Skin of body (tissue), 2 donors: Measurements from ENCODE around the gene GNB1L. TPM values are rescaled to one million over a fixed set of nuclear protein-coding genes. Genes with fewer than 3 reads are reported as not detected.

Experiments
- DNase-seq: peaks from one replicate; lab custom pipeline; 2025; lab: John Stamatoyannopoulos, UW
- total RNA-seq: library from RNA; depleted of rRNA; stranded (reverse); fragments of >200 nt; gene quantifications from one replicate; pipeline ENCODE4 v1.2.3, GENCODE V29; 2014

The GNB1L gene
- total RNA-seq, 1 donor from 2014 or later: 2.1 TPM

DNA sequence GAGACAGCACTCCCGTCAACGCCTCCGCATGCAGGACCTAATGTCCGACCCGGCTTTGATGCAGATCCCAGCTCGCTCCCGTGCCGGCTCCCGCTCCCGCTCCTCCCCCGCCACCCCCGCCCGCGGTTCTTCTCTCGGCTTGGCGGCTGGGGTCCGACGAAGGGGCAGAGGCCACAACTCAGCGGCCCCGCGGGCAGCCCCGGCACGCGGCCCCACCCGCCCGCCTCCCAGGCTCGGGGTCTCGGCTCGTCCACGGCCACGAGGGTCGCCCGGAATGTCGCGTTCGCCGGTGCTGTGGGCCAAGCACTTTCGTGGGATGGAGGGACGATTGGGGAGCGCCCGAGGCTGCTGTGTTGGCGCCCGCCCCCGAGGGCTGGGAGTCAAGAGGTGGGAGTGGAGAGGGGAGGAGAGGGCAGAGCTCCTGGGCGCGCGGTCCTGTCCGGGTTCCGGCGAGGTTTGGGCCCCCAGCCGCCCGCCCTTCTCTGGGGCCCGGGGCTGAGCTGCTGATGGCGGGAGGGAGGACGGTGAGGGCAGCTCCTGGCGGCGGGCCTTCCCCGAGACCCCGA is 99.4 kb downstream of the GNB1L start:
- DNase-seq: no peak

DNA sequence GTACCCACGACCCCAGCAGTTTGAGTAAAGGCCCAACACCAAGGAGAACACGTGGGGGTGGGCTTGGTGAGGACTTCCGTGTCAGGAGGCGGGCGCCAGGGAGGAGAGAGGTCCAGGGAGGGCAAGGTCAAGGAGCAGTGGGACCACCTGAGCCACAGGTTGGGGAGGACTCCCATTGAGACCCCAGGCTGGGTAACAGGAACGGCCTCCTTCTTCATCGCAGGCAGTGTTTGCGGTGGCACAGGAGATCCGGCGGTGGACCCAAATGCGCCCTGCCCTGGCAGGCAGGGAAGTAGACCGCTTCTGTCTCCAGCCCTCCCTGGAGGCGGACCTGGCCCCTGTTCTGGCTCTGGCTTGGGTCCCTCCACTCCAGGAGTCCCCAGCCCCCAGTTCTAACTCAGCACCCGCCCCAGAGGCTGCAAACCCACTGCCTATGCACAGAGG is 100.0 kb downstream of the GNB1L start:
- DNase-seq: no peak

GRCh38 chr22:19753996-19754700 is 100.5 kb downstream of the GNB1L start:
- no peak for DNase-seq

DNA sequence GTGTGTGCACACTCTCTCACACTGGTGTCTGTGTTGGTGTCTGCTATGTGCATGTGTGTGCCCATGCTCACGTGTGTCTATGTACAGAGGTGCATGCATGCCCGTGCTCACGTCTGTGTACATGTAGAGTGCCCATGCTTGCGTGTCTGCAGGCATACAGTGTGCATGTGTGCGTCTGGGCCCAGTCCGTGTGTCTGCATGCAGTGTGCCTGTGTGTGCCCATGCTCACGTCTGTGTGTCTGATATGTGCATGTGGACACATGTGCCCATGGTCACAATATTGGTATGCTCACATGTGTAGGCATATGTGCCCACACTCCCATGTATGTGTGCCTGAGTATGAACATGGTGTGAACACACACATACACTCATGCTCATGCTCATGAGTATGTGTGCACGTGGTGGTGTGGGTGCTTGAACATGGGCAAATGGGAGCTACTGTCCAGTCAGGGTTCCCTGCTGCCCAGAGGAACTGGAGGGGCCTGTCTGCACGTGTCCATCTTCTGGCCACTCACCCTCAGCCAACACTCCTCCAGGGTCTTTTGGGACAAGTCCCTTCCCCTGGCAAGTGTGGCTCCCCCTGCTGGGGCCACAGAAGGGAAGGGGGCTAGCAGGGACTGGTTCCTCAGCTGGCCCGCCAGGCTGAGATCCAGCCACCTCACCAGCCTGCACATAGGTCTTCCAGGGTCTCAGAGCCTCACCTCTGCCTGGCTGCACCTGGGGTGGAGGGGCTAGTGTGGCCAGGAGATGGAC is 101.4 kb downstream of the GNB1L start:
- no peak for DNase-seq

DNA sequence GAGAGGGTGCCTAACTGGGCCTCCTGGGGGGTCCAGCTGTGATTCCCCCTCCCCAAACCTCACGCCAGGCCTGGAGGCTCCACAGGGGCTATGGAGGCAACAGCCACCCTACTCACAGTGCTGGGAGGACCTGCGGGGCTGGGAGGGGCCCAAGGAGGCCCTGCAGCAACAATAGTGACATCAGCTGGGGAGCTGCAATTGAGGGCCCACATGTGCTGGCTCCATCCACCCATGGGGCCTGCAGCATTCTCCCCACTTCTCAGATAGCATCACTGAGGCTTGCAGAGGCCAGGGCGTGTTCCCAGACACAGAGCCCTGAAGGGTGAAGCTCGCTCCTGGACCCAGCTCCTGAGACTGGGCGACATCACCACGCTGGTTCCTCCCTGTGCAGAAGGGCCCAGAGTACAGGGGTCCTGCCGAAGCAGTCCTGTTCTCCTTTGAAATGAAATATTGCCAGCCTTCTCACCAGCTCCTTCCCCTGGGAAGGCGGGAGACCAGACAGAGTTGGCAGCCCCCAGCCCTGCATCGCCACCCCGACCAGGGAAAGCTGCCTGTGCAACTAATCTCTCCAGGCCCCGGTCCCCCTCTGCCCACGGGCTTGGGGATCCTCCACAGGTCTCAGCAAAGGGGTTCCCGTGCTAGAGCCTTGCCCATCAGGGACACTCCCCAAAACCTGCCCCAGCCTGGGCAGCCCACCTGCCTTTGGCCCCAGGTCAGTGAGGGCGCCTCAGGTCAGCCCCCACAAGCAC is 103.0 kb downstream of the GNB1L start:
- no peak for DNase-seq

- DNase-seq: no peak
Measured at GRCh38 chr22:19750507-19751490, 103.9 kb downstream of the GNB1L start.

- DNase-seq: no peak
Measured at GRCh38 chr22:19749876-19750275, 104.8 kb downstream of the GNB1L start.

DNA sequence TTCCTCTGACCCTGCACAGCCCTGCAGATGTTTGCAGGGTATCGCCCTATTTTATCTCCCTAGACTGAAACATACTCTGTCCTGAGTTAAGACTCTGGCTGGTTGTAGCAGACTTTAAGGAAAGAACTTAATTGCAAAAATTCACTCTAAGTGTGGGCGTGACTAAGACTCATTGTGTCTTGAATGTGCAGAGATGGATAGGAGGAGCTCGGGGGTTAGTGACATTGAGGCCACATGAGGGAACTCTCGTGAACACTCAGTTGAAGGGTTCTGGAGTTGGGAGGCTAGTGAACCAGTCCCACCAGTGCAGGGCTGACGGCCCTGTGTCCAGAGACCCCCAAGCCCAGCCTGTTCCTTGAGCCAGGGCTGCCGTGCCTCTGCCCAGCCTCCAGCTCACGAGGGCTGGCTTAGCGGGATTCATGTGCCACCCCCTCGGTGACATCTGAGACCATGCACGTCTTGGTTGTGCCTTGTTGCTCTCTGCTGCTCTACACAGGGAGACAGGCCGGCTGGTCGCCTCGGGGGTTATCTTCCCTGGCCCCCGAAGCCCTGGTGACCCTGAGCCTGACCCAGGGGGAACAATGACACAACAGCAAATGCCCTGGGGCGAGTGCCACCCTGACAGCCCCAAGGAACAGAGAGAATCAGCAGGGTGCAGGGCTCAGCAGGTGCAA is 105.5 kb downstream of the GNB1L start:
- no peak for DNase-seq

GRCh38 chr22:19748139-19748538 is 106.5 kb downstream of the GNB1L start:
- DNase-seq: no peak

DNA sequence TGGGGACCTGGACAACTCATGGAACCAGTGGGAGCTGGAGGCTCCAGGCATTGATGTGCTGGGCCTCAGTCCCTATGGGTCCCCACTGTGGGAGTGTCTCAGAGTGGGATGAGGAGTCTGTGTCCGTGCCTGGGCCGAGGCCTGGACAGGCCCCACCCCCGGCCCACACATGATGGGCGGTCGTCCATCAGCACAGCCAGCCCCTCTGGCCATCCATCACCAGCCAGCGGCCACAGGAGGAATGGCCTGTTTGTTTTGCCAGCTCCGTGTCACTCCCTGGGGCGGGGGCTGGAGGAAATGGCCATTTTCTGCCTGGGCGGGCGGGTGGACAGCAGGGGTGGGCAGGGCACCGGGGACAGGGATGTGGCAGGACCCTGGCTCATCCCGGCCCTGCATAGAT is 107.1 kb downstream of the GNB1L start:
- no peak for DNase-seq

- no peak for DNase-seq
Measured at GRCh38 chr22:19746726-19747125, 107.9 kb downstream of the GNB1L start.

GRCh38 chr22:19745155-19746101 is 109.2 kb downstream of the GNB1L start:
- DNase-seq: no peak

GRCh38 chr22:19744350-19745006 is 110.2 kb downstream of the GNB1L start:
- no peak for DNase-seq

DNA sequence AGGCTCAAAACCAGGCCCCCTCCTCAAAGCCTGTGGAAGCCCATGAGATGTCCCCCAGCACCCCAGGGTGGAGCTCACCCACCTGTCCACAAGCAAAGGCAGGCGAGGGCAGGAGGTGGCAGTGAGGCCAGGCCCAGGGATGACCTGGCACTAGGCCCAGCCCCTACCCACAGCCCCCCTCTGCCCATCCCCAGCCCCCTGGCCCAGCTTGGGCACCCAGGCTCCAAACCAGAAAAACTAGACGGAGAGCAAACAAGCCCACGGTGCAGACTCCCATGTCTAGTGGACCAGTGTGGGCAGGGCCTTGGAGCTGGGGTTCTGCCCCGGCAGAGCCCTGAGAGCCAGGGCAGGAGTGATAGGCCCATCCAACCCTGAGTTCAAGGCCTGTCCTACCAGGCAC is 111.0 kb downstream of the GNB1L start:
- no peak for DNase-seq

GRCh38 chr22:19743081-19743480 is 111.6 kb downstream of the GNB1L start:
- no peak for DNase-seq

DNA sequence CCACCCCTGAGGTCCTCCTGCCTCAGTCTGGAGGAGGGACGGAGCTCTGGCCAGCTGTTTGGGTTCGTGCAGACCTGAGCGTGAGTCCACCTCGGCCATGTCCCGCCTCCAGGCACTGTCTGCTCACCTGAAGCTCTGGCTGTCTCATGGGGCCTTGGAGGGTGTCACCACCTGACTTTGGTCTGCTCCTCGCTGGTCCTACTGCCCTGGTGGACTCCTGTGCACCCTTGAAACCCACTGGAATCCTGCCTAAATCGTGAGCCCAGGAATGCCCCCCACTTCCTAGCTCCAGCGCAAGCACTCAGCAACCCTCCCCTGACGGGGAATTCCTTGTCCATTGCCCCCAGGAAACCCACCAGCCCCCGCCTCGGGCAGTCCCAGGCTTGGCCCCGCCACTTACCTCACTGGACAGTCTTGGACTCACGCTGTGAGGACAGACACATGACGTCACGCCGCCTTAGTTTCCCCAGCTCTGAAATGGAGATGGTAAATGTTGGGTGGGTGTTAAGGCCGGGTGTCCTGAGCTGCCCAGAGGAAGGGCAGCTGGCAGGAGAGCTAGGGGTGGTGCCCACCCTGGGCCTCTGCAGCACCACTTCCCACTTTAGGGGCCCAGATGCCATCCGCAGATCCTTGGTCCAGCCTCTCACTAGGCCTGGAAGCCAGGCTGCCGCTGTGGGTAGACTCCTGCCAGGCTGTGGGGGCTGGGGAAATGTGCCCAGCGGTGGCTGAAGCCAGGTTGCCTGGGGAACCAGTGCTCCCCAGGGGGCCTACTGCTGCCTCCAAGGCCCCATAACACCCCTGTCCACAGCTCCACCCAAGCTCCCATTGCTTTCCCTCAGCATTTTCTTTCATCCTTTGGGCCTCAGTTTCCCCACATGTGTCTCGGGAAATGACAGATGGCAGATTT is 112.3 kb downstream of the GNB1L start:
- DNase-seq: no peak

DNA sequence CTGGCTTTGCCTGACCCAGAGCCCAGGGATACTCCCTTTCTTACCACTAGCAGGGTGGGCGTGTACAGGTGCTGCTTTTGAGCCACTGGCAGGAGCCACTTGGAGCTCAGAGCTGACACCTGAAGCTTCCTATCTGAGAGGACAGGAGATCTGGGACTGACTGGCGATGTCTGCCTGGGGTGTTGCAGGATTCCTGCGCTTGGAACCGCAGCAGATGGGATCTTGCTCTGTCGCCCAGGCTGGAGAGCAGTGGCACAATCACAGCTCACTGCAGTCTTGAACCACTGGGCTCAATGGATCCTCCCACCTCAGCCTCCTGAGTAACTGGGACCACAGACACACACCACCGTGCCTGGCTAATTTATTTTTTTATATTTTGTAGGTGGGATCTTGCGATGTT is 113.6 kb downstream of the GNB1L start:
- DNase-seq: no peak
